Measurements from ENCODE around the gene NAPG. TPM values are rescaled to one million over a fixed set of nuclear protein-coding genes. Genes with fewer than 3 reads are reported as not detected.
A peak's percentile ranks its signal among the peaks of the same experiment; 100 is the strongest.

The NAPG gene
- total RNA-seq, 1 experiment from 2014 or later = 28.0 TPM

GRCh38 chr18:10488017-10488416 lies 37.8 kb upstream of the NAPG start:
- Histone ChIP-seq H3K36me3 (ENCODE audit: control insufficient read depth in 1 of 2, insufficient read depth in 2 of 2, low read length in 2 of 2) (no peaks in the 10 kb centered on the region), H3K27me3 (ENCODE audit: insufficient read depth, low read length) (peaks cover 9% of the 10 kb centered on the region; the same call in 1 of the 2 replicates), H3K9me2 (ENCODE audit: insufficient read depth) (no peaks in the 10 kb centered on the region), H3K9ac (ENCODE audit: low read length) (no peak overlapping the region), H3K27ac (ENCODE audit: low read depth, low read length) (no peak overlapping the region), H3K9me3 (ENCODE audit: control insufficient read depth in 1 of 2, insufficient read depth in 1 of 2, low read depth in 1 of 2, low read length in 2 of 2) (no peaks in the 10 kb centered on the region), H4K20me1 (ENCODE audit: insufficient read depth) (no peaks in the 10 kb centered on the region), H3K79me2 (ENCODE audit: insufficient read depth, low read length) (no peaks in the 10 kb centered on the region), H3K4me1 (ENCODE audit: control insufficient read depth in 1 of 2, insufficient read depth in 2 of 2, low read length in 2 of 2) (peaks cover 0 to 4% of the 10 kb centered on the region in 2 experiments; a peak in 1 of 4 replicates), H3K4me2 (ENCODE audit: low read length) (no peak overlapping the region), H3K4me3 (replicated peaks in 1 of 2; ENCODE audit: low read depth in 1 of 2, low read length in 2 of 2) (no peak overlapping the region), H2AFZ (ENCODE audit: low read depth, low read length, poor library complexity, severe bottlenecking) (no peak overlapping the region)
- CTCF ChIA-PET = no interaction called here
- no peak for ATAC-seq
- no TSS peak for BruUV-seq (replicated peaks)
- RAD21 ChIA-PET (ENCODE audit: low non-redundant PET in 1 of 2, low total read pairs in 2 of 2, uncharacterized antibody in 2 of 2, unreplicated experiment in 2 of 2) = no interaction called here
- no peak for DNase-seq (ENCODE audit: low read depth, low spot score)
- TF ChIP-seq CBX3 (IDR thresholded peaks at IDR 0.05; ENCODE audit: low read depth) (no peak), TCF7L2 (IDR thresholded peaks at IDR 0.05; ENCODE audit: borderline replicate concordance, extremely low read depth, insufficient read depth, insufficient read length) (peak; percentile 28), FOSL1 (IDR thresholded peaks at IDR 0.05; ENCODE audit: low read depth) (no peak)
- intact Hi-C loops (cut with micrococcal nuclease) = loop anchor here (5.0 kb wide), 1 partner anchor 64 kb away; no protein-coding TSS in a partner anchor
- POLR2A ChIA-PET = no interaction called here

- DNase-seq (ENCODE audit: low read depth, low spot score) = peak; percentile 73
- H3K9me2 ChIP-seq (ENCODE audit: insufficient read depth) = no peaks in the 10 kb centered on the region
- H3K27me3 ChIP-seq (ENCODE audit: insufficient read depth, low read length) = no peaks in the 10 kb centered on the region
- no peaks in the 10 kb centered on the region for H3K36me3 ChIP-seq (ENCODE audit: control insufficient read depth in 1 of 2, insufficient read depth in 2 of 2, low read length in 2 of 2)
- no peaks in the 10 kb centered on the region for H3K9me3 ChIP-seq (ENCODE audit: control insufficient read depth in 1 of 2, insufficient read depth in 1 of 2, low read depth in 1 of 2, low read length in 2 of 2)
- H3K9ac ChIP-seq (ENCODE audit: low read length) = no peak overlapping the region
- no peaks in the 10 kb centered on the region for H4K20me1 ChIP-seq (ENCODE audit: insufficient read depth)
- H3K4me2 ChIP-seq (ENCODE audit: low read length) = no peak overlapping the region
- peaks cover 0 to 4% of the 10 kb centered on the region in 2 experiments; a peak in 1 of 4 replicates for H3K4me1 ChIP-seq (ENCODE audit: control insufficient read depth in 1 of 2, insufficient read depth in 2 of 2, low read length in 2 of 2)
- H3K27ac ChIP-seq (ENCODE audit: low read depth, low read length) = no peak overlapping the region
- ChIA-PET CTCF (interaction anchor here (1.3 kb wide), 1 partner anchor 8 kb away, joined by 3 read pairs; no protein-coding TSS in a partner anchor), RAD21 (ENCODE audit: low non-redundant PET in 1 of 2, low total read pairs in 2 of 2, uncharacterized antibody in 2 of 2, unreplicated experiment in 2 of 2) (no interaction called here), POLR2A (no interaction called here)
- H2AFZ ChIP-seq (ENCODE audit: low read depth, low read length, poor library complexity, severe bottlenecking) = no peak overlapping the region
- H3K79me2 ChIP-seq (ENCODE audit: insufficient read depth, low read length) = no peaks in the 10 kb centered on the region
- no TSS peak for BruUV-seq (replicated peaks)
- no peak overlapping the region for H3K4me3 ChIP-seq (replicated peaks in 1 of 2; ENCODE audit: low read depth in 1 of 2, low read length in 2 of 2)
- ATAC-seq = peak; percentile 100
- intact Hi-C loops (cut with micrococcal nuclease) = no loop called here
- TF ChIP-seq ELF1 (IDR thresholded peaks at IDR 0.05; ENCODE audit: borderline replicate concordance, low read depth) = no peak
- TF ChIP-seq REST (IDR thresholded peaks at IDR 0.05; ENCODE audit: low read depth) = no peak
- TF ChIP-seq POLR2AphosphoS5 (IDR thresholded peaks at IDR 0.05; ENCODE audit: low read depth, low read length) = no peak
- no peak for TF ChIP-seq SRF (IDR thresholded peaks at IDR 0.05; ENCODE audit: low read depth)
- TF ChIP-seq CBX3 (IDR thresholded peaks at IDR 0.05; ENCODE audit: low read depth) = peak; percentile 59; the same call in 1 of the 2 replicates
- no peak for TF ChIP-seq JUND (IDR thresholded peaks at IDR 0.05)
- peak; percentile 72; the same call in 1 of the 2 replicates for TF ChIP-seq MAX (IDR thresholded peaks at IDR 0.05)
- peak; percentile 63 for TF ChIP-seq RAD21 (IDR thresholded peaks at IDR 0.05; ENCODE audit: low read depth)
- no peak for TF ChIP-seq FOSL1 (IDR thresholded peaks at IDR 0.05; ENCODE audit: low read depth)
- no peak for TF ChIP-seq ZBTB33 (IDR thresholded peaks at IDR 0.05; ENCODE audit: extremely low read depth, insufficient replicate concordance, low read length)
- no peak for TF ChIP-seq EZH2phosphoT487 (IDR thresholded peaks at IDR 0.05; ENCODE audit: borderline replicate concordance)
- TF ChIP-seq EZH2 (IDR thresholded peaks at IDR 0.05) = no peak
- TF ChIP-seq TCF7L2 (IDR thresholded peaks at IDR 0.05; ENCODE audit: borderline replicate concordance, extremely low read depth, insufficient read depth, insufficient read length) = peak; percentile 35
Measured at GRCh38 chr18:10490401-10491165, 35.2 kb upstream of the NAPG start.

Data from HCT116 (cell line).